Lower leg skin (tissue), 4 donors: ENCODE results near the gene GRIK3. TPM values are rescaled to one million over a fixed set of nuclear protein-coding genes. Genes with fewer than 3 reads are reported as not detected.
A peak's percentile ranks its signal among the peaks of the same experiment; 100 is the strongest.

Experiments used
- DNase-seq, 2 donors: peaks; one replicate each; pipeline ENCODE4 v3.0.0-alpha.2; 2019; ENCODE audit warnings: low spot score in 2 of 2
- H3K4me3 ChIP-seq: fragments of 200-600 bp; sonication (generic); 2 replicates; pipeline ENCODE4 v1.5.1; 2017; ENCODE audit warnings: mild to moderate bottlenecking, low read depth; ENCODE audit not compliant: poor library complexity, severe bottlenecking
- POLR2A ChIP-seq, 2 donors: fragments of 450-650 bp; IDR thresholded peaks; one replicate each; pipeline ENCODE4 v1.6.1; 2016 to 2017; ENCODE audit warnings: antibody characterized with exemption in 2 of 2, mild to moderate bottlenecking in 1 of 2, moderate library complexity in 1 of 2
- WGBS, 2 donors: methylation state at CpG; one replicate each; pipeline ENCODE4 v1.1.5; 2018; 5-methylcytosine and 5-hydroxymethylcytosine counted together
- intact Hi-C: fragments of 100-400 bp; cut with DNase I; formaldehyde crosslinking; loops from one replicate; pipeline ENCODE4 v1.15.0; 2023; ENCODE audit warnings: low total_unique reads
- total RNA-seq, 4 donors: library from RNA; depleted of rRNA; stranded (reverse); fragments of >200 nt; gene quantifications; one replicate each; pipeline ENCODE4 v1.1.0, GENCODE V29; 2016
- TF ChIP-seq, protein P1 (sequence below), 3 donors: fragments of 450-650 bp; IDR thresholded peaks; one replicate each; pipeline ENCODE4 v1.5.1; 2016; ENCODE audit warnings: antibody characterized with exemption in 3 of 3, mild to moderate bottlenecking in 3 of 3, moderate library complexity in 2 of 3

Gene GRIK3
- total RNA-seq, 4 donors from 2014 or later, result 0.04 to 0.36 (median 0.19) TPM

DNA sequence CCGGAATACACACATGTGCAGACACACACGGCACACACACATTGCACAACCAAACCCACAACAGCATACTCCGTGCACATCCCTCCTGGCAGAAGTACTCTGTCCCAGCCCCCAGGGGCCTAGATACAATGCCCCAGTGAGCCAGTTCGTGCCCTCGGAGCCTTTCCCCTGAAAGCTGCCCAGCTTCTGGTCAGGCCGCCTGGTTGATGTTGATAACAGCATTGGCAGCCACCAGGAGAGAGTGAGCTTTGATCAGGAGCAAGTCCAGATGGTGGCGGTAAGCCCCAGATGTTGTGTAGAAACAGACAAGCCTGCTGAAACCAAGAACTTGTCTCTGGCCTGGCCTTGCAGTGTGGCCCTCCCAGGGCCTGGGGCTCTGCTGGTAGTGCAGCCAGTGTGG, 109.1 kb downstream of the GRIK3 start:
- 77 to 79% methylated on average over 7 of the region's 7 CpGs for WGBS, 2 donors
- intact Hi-C loops, result no loop called here
- TF ChIP-seq POLR2A (IDR thresholded peaks at IDR 0.05), result no peak
- TF ChIP-seq, protein P1, sequence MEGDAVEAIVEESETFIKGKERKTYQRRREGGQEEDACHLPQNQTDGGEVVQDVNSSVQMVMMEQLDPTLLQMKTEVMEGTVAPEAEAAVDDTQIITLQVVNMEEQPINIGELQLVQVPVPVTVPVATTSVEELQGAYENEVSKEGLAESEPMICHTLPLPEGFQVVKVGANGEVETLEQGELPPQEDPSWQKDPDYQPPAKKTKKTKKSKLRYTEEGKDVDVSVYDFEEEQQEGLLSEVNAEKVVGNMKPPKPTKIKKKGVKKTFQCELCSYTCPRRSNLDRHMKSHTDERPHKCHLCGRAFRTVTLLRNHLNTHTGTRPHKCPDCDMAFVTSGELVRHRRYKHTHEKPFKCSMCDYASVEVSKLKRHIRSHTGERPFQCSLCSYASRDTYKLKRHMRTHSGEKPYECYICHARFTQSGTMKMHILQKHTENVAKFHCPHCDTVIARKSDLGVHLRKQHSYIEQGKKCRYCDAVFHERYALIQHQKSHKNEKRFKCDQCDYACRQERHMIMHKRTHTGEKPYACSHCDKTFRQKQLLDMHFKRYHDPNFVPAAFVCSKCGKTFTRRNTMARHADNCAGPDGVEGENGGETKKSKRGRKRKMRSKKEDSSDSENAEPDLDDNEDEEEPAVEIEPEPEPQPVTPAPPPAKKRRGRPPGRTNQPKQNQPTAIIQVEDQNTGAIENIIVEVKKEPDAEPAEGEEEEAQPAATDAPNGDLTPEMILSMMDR (IDR thresholded peaks at IDR 0.05), result no peak
- no peak for DNase-seq
- no peak overlapping the region for H3K4me3 ChIP-seq

DNA sequence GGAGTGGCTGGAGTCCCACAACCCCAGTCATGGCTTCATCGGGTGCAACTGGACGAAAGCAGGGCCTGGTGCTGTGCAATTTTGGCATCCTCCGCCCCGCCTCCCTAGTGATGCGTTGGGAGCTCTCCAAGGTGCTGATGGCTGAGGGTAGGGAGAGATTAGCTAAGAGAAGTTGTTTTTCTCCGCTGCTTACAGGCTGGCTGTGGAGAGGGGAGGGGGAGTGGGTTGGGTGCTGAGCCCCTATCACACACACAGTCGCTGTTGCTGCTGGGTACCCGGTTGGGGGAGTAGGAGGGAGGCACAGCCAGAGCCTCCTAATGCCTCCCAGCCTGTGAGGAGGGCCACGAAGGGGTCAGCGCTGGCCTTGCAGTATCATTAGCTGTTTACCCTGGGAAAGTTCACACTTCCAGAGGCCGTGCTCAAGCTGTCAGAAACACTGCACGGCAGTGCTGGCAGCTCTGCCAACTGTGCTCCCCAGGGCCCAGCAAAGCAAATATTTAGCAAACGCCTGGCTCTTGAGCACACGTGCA, 110.0 kb downstream of the GRIK3 start:
- peak; percentile 19 to 79 for DNase-seq
- intact Hi-C loops, result no loop called here
- WGBS, 2 donors, result 12 to 13% methylated on average over 14 of the region's 14 CpGs
- no peak overlapping the region for H3K4me3 ChIP-seq
- TF ChIP-seq, protein P1 (IDR thresholded peaks at IDR 0.05), result no peak
- no peak for TF ChIP-seq POLR2A (IDR thresholded peaks at IDR 0.05)

DNA sequence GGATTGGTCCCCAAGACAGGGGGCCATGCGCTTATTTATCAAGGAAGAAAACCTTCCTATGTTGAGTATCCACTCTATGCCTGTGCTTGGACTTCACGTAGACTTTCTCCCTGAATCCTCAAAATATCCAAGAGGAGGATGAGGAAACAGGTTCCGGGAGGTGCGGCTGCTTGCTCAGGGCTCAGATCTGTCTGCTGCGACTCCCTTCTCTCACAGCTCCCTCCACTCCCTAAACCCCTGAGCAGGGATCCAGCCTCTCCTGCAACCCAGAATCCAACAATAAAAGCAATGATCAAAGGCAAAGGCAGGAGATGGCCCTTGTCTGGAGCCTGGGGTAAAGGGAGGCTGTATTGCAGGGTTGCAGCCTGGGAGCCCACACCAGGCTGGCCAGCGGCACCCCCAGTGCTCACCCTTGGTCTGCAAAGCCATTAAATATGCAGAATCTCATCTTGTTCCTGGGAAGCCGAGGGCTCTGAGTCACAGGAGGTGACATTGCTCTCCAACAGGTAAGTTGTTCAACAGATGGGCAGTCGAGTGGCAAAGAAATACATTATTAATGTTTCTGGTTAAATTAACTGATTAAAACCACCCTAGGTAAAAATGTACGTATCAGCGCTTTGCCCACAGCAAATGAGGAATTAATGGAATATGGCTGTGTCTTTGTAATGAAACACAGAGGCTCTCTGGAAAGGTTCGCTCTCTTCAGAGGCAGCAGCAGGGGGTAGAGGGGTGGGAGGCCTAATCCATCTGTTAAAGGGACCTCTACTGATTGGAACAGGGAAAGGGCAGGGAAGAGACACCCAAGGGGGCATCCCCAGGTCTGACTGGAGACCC, 111.5 kb downstream of the GRIK3 start:
- TF ChIP-seq, protein P1 (IDR thresholded peaks at IDR 0.05), result no peak
- TF ChIP-seq POLR2A (IDR thresholded peaks at IDR 0.05), result no peak

DNA sequence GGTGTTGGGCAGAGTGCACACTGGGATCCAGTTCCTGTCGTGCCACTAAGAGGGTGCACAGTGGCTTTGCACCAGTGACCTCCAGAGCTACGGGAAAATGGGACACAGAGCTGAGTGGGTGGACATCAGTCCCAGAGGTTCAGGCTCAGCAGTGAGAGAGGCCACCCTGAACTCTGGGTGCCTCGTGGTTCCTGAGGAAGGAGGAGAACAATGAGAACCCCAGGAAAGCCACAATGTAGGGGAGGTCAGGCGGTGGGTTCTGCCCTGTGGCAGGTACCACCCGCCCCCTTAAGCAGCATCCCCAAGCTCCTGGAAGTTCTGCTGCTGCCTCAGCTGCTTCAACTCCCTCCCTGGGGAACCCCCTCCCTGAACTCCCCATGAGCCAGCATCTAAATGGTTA, 112.2 kb downstream of the GRIK3 start:
- peak in 1 of 2 donors; percentile 18 for DNase-seq
- intact Hi-C loops, result no loop called here
- 59 to 64% methylated on average over 5 of the region's 5 CpGs for WGBS, 2 donors
- TF ChIP-seq, protein P1 (IDR thresholded peaks at IDR 0.05), result no peak
- TF ChIP-seq POLR2A (IDR thresholded peaks at IDR 0.05), result no peak
- no peak overlapping the region for H3K4me3 ChIP-seq

More for the DNA sequence above, 111.5 kb downstream of the GRIK3 start:
- intact Hi-C loops, result no loop called here
- H3K4me3 ChIP-seq, result no peak overlapping the region
- DNase-seq, result peak in 1 of 2 donors; percentile 63
- WGBS, 2 donors, result 40 to 48% methylated on average over 11 of the region's 11 CpGs

DNA sequence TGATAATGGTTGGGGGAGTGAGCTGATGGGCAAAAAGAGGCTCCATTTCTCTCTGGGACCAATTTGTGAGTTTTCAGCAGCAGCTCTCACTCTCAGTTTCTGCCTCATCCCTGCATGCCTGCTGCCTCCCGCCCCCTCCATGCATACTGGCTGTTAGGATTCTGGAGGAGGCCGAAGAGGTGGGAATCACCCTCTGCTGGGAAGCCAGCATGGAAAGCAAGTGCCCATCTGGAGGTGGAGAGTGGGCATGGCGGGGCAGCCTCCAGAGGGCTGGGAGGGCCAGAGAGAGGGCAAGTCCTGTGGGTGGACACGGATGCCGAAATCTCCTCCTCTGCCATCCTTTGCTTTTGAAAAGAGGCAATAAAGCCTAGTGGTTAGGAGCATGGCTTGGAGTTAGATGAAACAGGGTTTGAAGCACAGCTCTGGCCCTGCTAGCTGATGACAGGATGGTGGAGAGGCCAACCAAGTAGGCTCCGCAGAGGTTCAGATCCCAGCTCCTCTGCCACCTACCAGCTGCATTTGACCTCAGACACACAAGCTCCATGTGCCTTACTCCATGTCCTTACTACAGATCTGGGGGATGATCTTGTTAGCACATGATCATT, 113.4 kb downstream of the GRIK3 start:
- intact Hi-C loops, result no loop called here
- WGBS, 2 donors, result 75 to 81% methylated on average over 6 of the region's 6 CpGs
- no peak overlapping the region for H3K4me3 ChIP-seq
- peak in 1 of 2 donors; percentile 78 for DNase-seq
- TF ChIP-seq, protein P1 (IDR thresholded peaks at IDR 0.05), result no peak
- TF ChIP-seq POLR2A (IDR thresholded peaks at IDR 0.05), result no peak
